ENCODE data around the gene TEX54. TPM values are rescaled to one million over a fixed set of nuclear protein-coding genes. Genes with fewer than 3 reads are reported as not detected.

The TEX54 gene
- total RNA-seq, 1 donor from 2014 or later: not detected

DNA sequence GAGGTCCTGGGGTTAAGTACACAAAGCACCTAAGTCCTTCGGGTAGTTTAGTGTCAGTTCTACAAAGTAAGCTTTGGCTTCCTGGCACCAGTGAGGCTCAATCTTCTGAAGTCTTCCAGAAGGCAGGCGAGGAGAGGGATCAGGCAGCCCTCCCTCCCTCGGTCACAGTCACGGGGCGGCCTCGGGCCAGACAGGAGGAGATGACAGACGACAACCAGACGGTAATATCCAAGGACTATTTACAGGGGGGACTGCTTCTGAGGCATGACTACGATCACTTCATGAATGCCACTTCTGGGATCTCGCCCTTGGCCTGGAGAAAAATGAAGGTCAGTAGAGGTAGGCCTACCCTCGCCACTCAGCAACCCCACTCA is 40.5 kb downstream of the TEX54 start:
- FAIRE-seq (no peak), DNase-seq (ENCODE audit: low spot score in 2 of 2) (no peak)

DNA sequence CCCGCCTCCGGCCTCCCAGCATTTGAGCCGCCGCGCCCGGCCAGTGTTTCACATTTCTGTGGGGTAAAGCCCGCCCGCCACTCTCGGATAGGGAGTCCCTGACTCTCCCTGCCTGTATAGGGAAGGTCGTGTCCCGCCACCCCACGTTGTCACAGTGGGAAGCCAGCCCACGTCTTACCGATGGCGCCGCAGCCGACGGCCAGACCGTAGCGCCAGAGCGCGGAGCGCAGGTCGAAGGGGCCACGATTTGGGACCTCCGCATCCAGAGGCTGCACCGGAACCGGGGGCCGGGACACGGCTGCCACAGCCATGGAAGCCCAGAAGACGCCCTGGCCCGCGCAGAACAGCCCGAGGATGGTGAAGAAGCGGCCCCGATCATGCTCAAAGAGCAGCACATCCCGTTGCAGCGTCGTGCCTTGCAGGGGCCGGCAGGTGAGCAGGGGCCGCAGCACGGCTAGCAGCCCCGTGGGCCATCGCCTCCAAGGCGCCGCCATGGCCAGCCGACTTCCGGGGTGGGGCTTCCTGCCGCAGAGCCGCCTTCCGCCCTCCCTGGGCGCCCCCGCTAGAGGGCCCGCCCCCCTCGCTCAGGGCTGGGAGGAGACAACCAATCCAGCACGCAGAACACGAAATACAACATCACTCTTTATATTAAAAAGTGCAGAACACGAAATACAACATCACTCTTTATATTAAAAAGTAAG is 41.0 kb downstream of the TEX54 start, which contains the start of gene TMEM223:
TMEM223 (minus strand) TSS at position 506 of the 701 bp plus-strand sequence; CDS start at position 494, 12 bp downstream.
- FAIRE-seq (no peak), DNase-seq (ENCODE audit: low spot score in 2 of 2) (peak; percentile 84 to 91)

DNA sequence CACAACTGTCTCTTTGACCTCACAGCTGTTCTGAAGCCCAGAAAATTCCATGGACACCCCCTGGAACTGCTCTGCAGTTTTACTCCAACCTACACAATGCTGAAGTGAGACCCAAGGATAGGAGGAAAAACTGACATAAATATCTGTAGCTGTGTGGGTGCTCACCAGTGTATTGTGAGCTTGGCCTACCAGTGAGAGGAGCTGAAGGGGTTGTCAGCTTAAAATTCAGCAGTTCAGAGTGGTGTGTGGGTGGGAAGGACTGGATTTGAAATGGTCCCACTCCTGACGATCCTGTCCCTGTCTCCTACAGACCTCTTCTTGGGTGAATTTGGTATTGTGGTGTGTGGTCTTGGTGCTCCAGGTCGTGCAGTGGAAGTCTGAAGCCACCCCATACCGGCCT is 43.1 kb downstream of the TEX54 start:
- FAIRE-seq (no peak), DNase-seq (ENCODE audit: low spot score in 2 of 2) (no peak)

DNA sequence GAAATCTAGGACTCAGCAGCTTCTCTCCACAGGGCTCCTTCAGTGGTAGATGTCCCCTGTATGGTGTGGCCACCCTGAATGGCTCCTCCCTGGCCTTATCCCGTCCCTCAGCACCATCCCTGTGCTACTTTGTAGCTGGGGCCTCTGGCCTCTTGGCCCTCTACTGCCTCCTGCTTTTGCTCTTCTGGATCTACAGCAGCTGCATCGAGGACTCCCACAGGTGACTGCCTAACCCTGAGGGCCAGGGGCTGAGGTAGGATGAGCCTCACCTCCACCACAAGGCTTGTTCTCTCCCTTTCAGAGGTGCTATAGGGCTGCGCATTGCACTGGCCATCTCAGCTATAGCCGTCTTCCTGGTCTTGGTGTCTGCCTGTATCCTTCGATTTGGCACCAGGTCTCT is 43.6 kb downstream of the TEX54 start:
- FAIRE-seq (no peak), DNase-seq (ENCODE audit: low spot score in 2 of 2) (no peak)

- FAIRE-seq (no peak), DNase-seq (ENCODE audit: low spot score in 2 of 2) (peak; percentile 98 to 99)
Observed at GRCh38 chr11:62787005-62787759, 45.5 kb downstream of the TEX54 start, which contains the start of gene TMEM179B. Gene TMEM179B (plus strand): TSS chr11:62787402. CDS start chr11:62787432, 30 bp downstream.

DNA sequence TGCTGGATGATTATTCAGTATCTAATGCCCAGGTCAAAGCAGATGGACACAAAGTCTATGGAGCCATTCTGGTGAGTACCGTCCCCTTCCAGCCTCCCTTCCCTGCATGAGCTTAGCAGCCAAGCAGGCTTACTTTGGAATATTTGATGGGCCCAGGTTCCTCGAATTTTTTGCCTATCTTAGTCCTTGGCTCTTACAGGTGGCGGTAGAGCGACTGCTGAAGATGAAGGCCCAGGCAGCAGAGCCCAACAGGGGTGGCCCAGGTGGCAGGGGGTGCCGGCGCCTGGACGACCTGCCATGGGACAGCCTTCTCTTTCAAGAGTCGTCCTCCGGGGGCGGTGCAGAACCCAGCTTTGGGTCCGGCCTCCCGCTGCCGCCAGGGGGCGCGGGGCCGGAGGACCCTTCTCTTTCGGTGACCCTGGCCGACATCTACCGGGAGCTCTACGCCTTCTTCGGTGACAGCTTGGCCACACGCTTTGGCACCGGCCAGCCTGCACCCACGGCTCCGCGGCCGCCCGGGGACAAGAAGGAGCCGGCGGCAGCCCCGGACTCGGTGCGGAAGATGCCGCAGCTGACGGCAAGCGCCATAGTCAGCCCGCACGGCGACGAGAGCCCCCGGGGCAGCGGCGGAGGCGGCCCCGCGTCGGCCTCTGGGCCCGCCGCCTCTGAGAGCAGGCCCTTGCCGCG is 46.2 kb downstream of the TEX54 start:
- no peak for FAIRE-seq
- DNase-seq (ENCODE audit: low spot score in 2 of 2): peak; percentile 86 to 89

- no peak for FAIRE-seq
- DNase-seq (ENCODE audit: low spot score in 2 of 2): no peak
Observed at GRCh38 chr11:62782753-62783152, 49.9 kb downstream of the TEX54 start.

Small RNAs within 50 kb of the gene (small RNA-seq; reads per million reads assigned to genes)
- 0.33 reads per million, percentile 18 among the genes with 10 or more reads in this experiment for gene MIR6514
- gene RF00099: not detected
- not detected for gene RNU6-118P
- gene SNORD22: not detected
- gene SNORD26: not detected
- gene SNORD27: not detected
- not detected for gene SNORD28
- gene SNORD30: 328 reads per million, percentile 99 among the genes with 10 or more reads in this experiment

Other genes starting within 250 kb of the TEX54 start
- gene TUT1, start 241.3 kb downstream of the TEX54 start, total RNA-seq: 4.5 TPM
- 154 TPM for gene MTA2, start 231.0 kb downstream of the TEX54 start, total RNA-seq
- gene EML3, start 220.1 kb downstream of the TEX54 start, total RNA-seq: 4.9 TPM
- gene ROM1, start 219.6 kb downstream of the TEX54 start, total RNA-seq: 1.2 TPM
- 21.6 TPM for gene B3GAT3, start 210.9 kb downstream of the TEX54 start, total RNA-seq
- gene GANAB, start 186.2 kb downstream of the TEX54 start, total RNA-seq: 62.8 TPM
- gene INTS5, start 179.5 kb downstream of the TEX54 start, total RNA-seq: 20.8 TPM
- gene C11orf98, start 167.6 kb downstream of the TEX54 start, total RNA-seq: 25.3 TPM
- 10.2 TPM for gene CSKMT, start 167.5 kb downstream of the TEX54 start, total RNA-seq
- gene UQCC3, start 161.2 kb downstream of the TEX54 start, total RNA-seq: 5.7 TPM
- gene LBHD1, start 160.6 kb downstream of the TEX54 start, total RNA-seq: 3.3 TPM
- 84.8 TPM for gene UBXN1, start 153.8 kb downstream of the TEX54 start, total RNA-seq
- gene LRRN4CL, start 143.3 kb downstream of the TEX54 start, total RNA-seq: 0.82 TPM
- 149 TPM for gene BSCL2, start 125.4 kb downstream of the TEX54 start, total RNA-seq
- 20.0 TPM for gene GNG3, start 125.2 kb downstream of the TEX54 start, total RNA-seq
- gene HNRNPUL2, start 105.4 kb downstream of the TEX54 start, total RNA-seq: 15.1 TPM
- 26.9 TPM for gene TTC9C, start 104.4 kb downstream of the TEX54 start, total RNA-seq
- gene ZBTB3, start 78.7 kb downstream of the TEX54 start, total RNA-seq: 17.1 TPM
- 59.9 TPM for gene POLR2G, start 71.3 kb downstream of the TEX54 start, total RNA-seq
- gene TAF6L, start 61.4 kb downstream of the TEX54 start, total RNA-seq: 15.1 TPM
- 17.1 TPM for gene TMEM179B, start 45.4 kb downstream of the TEX54 start, total RNA-seq
- 14.7 TPM for gene TMEM223, start 40.8 kb downstream of the TEX54 start, total RNA-seq
- 10.6 TPM for gene NXF1, start 27.4 kb downstream of the TEX54 start, total RNA-seq
- 31.0 TPM for gene STX5, start 790 bp downstream of the TEX54 start, total RNA-seq
- gene WDR74, start 6.7 kb upstream of the TEX54 start, total RNA-seq: 48.5 TPM
- gene SLC3A2, start 48.1 kb upstream of the TEX54 start, total RNA-seq: 109 TPM
- gene CHRM1, start 88.5 kb upstream of the TEX54 start, total RNA-seq: 14.3 TPM
- 10.6 TPM for gene SLC22A6, start 152.1 kb upstream of the TEX54 start, total RNA-seq
- gene SLC22A8, start 183.0 kb upstream of the TEX54 start, total RNA-seq: 1.2 TPM